Activated T-helper 17 cell treated with anti-CD3 and anti-CD28 coated beads, Interleukin-2, amount 50 U/mL, for 72 hours (primary cell): ENCODE data around the gene NCR3LG1. TPM values are rescaled to one million over a fixed set of nuclear protein-coding genes. Genes with fewer than 3 reads are reported as not detected.

ENCODE experiments used
- ATAC-seq: fragments of 150-1000 bp; cut with Tn5 transposase; replicated peaks from 2 replicates; pipeline ENCODE4 v1.10.0; 2021; ENCODE audit warnings: mild to moderate bottlenecking, moderate library complexity
- H3K27ac Mint-ChIP-seq: one replicate; pipeline ENCODE4 v1.8.0; 2022; ENCODE audit warnings: mixed read lengths
- H3K27me3 Mint-ChIP-seq: one replicate; pipeline ENCODE4 v1.8.0; 2022; ENCODE audit warnings: mixed read lengths
- H3K36me3 Mint-ChIP-seq: one replicate; pipeline ENCODE4 v1.8.0; 2022; ENCODE audit warnings: low read depth, mild to moderate bottlenecking, mixed read lengths
- H3K4me1 Mint-ChIP-seq: one replicate; pipeline ENCODE4 v1.8.0; 2022; ENCODE audit warnings: mixed read lengths
- H3K4me3 Mint-ChIP-seq: one replicate; pipeline ENCODE4 v1.8.0; 2022; ENCODE audit warnings: mild to moderate bottlenecking, mixed read lengths
- H3K9me3 Mint-ChIP-seq: one replicate; pipeline ENCODE4 v1.8.0; 2022; ENCODE audit warnings: mixed read lengths
- total RNA-seq, 2 donors: library from RNA; stranded (reverse); gene quantifications; one replicate each; pipeline ENCODE4 v1.2.3, GENCODE V29; 2022

NCR3LG1 gene, protein sequence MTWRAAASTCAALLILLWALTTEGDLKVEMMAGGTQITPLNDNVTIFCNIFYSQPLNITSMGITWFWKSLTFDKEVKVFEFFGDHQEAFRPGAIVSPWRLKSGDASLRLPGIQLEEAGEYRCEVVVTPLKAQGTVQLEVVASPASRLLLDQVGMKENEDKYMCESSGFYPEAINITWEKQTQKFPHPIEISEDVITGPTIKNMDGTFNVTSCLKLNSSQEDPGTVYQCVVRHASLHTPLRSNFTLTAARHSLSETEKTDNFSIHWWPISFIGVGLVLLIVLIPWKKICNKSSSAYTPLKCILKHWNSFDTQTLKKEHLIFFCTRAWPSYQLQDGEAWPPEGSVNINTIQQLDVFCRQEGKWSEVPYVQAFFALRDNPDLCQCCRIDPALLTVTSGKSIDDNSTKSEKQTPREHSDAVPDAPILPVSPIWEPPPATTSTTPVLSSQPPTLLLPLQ
- under 1 TPM; 0.73 to 0.95 TPM for total RNA-seq

DNA sequence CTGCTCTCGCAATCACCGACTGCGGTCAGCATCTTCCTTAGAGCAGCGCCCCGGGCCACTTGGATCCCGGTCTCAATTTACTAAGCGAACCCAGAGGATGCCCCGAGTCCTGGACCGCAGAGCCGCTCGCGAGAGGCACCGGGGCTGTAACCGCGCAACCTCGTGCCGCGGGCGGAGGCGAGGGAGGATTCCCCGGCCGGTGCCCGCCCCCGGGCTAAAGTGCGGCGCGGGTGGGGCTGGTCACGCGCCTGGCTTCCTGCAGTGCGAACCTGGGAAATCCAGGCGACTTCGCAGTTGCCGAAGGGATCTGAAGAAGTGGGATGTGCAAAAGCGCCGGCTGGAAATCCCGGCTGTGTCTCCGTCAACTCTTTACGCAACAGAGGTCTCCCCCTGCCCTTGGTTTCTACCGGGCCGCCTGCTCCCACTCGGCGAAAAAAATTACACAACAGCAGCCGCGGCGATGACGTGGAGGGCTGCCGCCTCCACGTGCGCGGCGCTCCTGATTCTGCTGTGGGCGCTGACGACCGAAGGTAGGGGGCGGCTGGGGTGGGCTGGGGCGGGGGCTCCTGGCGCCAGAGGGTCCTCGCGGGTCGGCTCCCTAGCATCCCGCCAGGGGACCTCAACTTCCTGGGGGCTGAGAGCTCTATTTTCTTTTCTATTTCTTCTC lies at the start of gene NCR3LG1:
Gene NCR3LG1 (plus strand): TSS at position 291 of the 667 bp plus-strand sequence. CDS start 170 bp downstream, at position 461.
- Mint-ChIP-seq H3K27ac (peak within 1 kb of the TSS; percentile 85), H3K36me3 (no peaks in the 10 kb centered on the region), H3K4me1 (peaks cover 26% of the 10 kb centered on the region), H3K4me3 (peak within 1 kb of the TSS; percentile 95), H3K27me3 (no peaks in the 10 kb centered on the region), H3K9me3 (no peaks in the 10 kb centered on the region)
- peak; percentile 51 for ATAC-seq

DNA sequence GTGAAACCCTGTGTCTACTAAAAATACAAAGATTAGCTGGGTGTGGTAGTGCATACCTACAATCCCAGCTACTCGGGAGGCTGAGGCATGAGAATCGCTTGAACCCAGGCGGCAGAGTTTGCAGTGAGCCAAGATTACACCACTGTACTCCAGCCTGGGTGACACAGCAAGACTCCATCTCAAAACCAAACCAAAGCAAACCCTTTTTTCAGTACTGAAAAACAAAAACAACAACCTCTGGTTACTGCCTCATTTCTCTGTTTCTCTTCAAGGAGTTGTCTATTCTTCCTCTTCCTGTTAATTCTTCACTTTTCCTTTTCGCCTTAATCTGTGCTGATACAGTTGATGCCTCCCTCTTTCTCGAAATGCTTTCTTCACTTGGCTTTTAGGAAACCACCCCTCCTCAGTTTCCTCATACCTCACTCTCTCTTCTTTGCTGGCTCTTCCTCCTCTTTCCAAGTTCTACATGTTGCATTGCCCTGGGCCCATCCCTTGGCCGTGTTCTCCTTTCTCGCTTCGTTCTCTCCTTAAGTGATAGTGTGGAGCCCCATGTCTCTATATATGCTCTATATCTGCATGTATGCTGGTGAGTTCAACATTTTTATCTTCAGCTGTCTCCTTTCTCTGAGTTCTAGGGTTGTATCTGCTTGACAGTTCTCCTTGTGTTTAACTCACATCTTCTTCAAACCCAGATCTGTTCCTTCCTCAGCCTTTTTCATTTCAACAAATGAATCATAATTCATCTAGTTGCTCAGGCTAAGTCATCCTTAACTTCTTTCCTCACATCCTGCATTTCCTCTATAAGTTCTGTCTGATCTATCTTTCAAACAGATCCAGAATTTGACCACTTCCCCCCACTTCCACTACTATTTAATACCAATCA lies 38.0 kb upstream of the NCR3LG1 start:
- no peaks in the 10 kb centered on the region for H3K27me3 Mint-ChIP-seq
- no peak overlapping the region for H3K27ac Mint-ChIP-seq
- no peaks in the 10 kb centered on the region for H3K9me3 Mint-ChIP-seq
- peaks cover 19% of the 10 kb centered on the region for H3K36me3 Mint-ChIP-seq
- peak; percentile 52 for ATAC-seq
- no peaks in the 10 kb centered on the region for H3K4me1 Mint-ChIP-seq
- H3K4me3 Mint-ChIP-seq = no peak overlapping the region

DNA sequence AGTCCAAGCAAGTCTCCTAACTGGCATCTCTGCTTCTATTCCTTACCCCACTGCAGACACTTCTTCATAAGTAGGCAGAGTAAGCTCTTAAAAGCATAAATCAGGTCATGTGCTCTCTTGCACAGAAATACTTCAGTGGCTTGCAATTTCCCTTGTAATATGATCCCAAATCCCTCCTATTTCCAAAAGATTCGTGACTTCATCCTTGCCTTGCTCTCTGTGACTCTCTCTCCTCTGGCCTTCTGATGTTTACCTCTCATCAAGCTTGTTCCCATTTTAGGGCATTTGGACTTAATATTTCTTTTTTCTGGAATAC lies 37.4 kb upstream of the NCR3LG1 start:
- Mint-ChIP-seq H3K27me3 (no peaks in the 10 kb centered on the region), H3K36me3 (peaks cover 19% of the 10 kb centered on the region)

DNA sequence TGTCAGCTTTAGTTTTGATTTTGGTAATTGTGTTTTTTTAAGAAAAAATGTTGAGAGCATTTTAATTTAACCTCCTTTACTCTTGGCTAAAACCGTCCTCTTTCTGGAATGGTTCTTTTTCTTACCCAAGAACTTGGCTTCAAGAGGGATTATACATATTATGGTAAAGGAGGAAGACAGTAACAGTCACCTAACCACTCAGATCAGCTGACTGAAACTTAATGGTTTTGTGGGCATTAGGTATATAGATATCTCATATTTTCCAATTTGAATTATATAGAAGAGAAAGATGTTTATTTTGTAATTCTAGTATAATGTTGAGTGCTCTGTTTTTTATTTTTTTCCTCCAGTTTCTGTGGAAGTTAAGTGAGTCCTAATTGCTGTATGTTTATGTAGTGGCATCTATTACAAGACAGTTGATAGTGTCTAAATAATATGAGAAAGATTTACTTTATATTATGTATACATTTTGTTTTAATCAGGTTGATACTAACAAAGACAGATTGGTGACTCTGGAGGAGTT lies 36.6 kb upstream of the NCR3LG1 start:
- peak; percentile 54 for ATAC-seq
- no peaks in the 10 kb centered on the region for H3K4me1 Mint-ChIP-seq
- no peak overlapping the region for H3K27ac Mint-ChIP-seq
- H3K27me3 Mint-ChIP-seq = no peaks in the 10 kb centered on the region
- H3K36me3 Mint-ChIP-seq = peaks cover 18% of the 10 kb centered on the region
- no peak overlapping the region for H3K4me3 Mint-ChIP-seq
- H3K9me3 Mint-ChIP-seq = no peaks in the 10 kb centered on the region

More for the DNA sequence above, 37.4 kb upstream of the NCR3LG1 start:
- no peak overlapping the region for H3K27ac Mint-ChIP-seq
- no peaks in the 10 kb centered on the region for H3K4me1 Mint-ChIP-seq
- H3K9me3 Mint-ChIP-seq = no peaks in the 10 kb centered on the region
- no peak overlapping the region for H3K4me3 Mint-ChIP-seq
- ATAC-seq = no peak

DNA sequence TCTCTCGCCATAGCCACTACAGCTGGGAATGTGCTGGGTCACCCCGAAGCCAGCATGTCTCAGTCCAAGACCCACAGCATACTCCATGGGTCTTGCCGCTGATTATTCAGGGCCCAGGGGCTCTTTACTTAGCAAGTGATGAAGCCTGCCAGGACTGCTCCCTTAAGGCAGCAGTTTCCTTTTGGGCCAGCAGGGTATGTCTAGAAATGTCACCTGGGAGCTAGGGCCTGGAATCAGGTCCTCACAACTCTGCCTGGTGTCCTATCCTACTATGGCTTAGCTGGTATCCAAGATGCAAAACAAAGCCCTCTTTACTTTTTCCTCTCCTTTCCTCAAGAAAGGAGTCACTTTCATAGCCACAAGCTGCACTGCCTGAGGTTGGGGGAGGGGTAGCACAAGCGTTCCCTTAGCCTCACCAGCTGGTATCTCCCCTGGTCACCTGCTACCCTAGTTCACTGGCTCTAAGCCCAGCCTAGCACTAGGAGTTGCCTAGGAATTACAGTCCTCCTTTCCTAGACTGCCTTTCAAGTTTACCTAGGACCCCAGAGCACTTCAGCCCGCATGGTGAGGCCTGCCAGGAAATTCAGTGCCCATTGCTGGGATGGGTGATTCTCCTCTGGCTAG lies 22.6 kb upstream of the NCR3LG1 start:
- no peaks in the 10 kb centered on the region for H3K4me1 Mint-ChIP-seq
- no peak for ATAC-seq
- no peaks in the 10 kb centered on the region for H3K9me3 Mint-ChIP-seq
- no peaks in the 10 kb centered on the region for H3K27me3 Mint-ChIP-seq
- no peak overlapping the region for H3K27ac Mint-ChIP-seq
- H3K4me3 Mint-ChIP-seq = no peak overlapping the region
- peaks cover 24% of the 10 kb centered on the region for H3K36me3 Mint-ChIP-seq

DNA sequence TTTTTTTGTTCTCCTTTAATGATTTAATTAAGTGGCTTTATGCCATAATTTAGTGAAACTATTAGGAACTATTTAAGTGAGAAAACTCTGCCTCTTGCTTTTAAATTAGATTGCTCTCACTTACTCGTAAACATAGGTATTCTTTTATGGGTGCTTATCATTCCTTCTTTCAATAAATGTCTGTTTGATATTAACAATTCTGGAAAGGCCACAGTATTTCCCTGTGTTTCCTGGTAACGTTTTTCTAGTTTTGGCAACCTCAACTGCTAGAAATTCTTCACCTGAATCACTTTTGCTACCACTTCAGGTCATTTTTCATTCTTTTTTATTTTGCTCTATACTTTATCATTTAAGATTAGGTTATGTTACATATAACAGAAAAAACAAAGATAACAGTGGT lies 19.9 kb upstream of the NCR3LG1 start:
- no peaks in the 10 kb centered on the region for H3K9me3 Mint-ChIP-seq
- no peak overlapping the region for H3K4me3 Mint-ChIP-seq
- no peak overlapping the region for H3K27ac Mint-ChIP-seq
- H3K36me3 Mint-ChIP-seq = peaks cover 22% of the 10 kb centered on the region
- ATAC-seq = no peak
- H3K27me3 Mint-ChIP-seq = no peaks in the 10 kb centered on the region
- no peaks in the 10 kb centered on the region for H3K4me1 Mint-ChIP-seq

DNA sequence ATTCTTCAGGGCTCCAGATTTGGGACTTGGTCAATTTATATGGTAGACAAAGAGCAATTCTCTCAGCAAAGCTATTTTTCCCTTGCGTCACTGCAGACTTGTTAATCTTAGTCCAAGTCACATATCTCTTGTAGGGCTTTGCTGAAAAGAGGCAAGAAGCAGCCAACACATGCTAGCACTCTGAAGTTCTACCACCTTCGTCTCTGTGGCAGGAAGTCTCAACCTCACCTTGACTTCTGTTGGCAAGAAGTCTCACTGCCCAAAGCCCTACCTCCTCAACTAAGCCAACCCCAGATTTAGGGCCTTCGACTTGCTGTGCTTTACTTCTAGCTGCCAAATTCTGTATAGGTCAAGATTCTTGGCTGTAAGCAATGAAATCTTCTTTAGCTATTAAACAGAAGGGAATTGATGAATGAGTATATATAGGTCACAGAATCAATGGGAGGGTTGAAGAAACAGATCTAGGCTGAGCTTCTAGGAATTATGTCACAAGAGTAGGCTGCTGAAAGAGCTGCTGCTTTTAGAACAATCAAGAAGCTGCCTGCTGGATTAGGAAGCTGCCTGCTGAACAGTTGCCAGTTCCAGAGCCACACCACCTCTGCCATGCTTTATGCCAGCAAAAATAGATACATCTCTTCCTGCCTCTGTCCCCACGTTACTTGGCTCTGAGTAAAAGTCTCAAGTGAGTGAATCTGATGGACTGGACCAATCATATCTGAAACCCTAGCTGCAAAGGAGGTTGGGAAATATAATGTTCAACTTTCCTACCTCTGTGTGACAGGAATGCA lies 17.6 kb upstream of the NCR3LG1 start:
- H3K27ac Mint-ChIP-seq = no peak overlapping the region
- no peaks in the 10 kb centered on the region for H3K4me1 Mint-ChIP-seq
- no peaks in the 10 kb centered on the region for H3K27me3 Mint-ChIP-seq
- H3K9me3 Mint-ChIP-seq = no peaks in the 10 kb centered on the region
- no peak for ATAC-seq
- no peak overlapping the region for H3K4me3 Mint-ChIP-seq
- peaks cover 10% of the 10 kb centered on the region for H3K36me3 Mint-ChIP-seq

DNA sequence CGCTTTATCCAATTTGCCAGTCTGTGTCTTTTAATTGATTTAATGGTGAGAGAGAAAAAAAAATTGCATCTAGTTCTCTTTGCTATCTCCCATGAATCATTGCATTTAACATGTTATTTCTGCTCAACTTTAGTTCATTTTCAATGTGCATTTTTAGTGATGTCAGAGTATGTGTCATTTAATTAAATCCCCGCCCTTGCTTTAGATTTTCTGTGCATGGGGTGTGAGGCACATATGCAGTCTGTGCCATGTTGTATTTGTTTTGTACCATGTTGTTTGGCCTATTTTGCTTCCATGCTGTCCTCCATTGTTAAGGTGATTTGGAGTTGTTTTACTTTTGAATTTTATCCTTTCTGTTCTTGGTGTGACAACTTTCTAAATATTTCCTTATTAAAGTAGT lies 8.3 kb upstream of the NCR3LG1 start:
- H3K4me3 Mint-ChIP-seq = no peak overlapping the region
- H3K27me3 Mint-ChIP-seq = no peaks in the 10 kb centered on the region
- no peaks in the 10 kb centered on the region for H3K36me3 Mint-ChIP-seq
- ATAC-seq = no peak
- no peaks in the 10 kb centered on the region for H3K4me1 Mint-ChIP-seq
- H3K27ac Mint-ChIP-seq = no peak overlapping the region
- H3K9me3 Mint-ChIP-seq = no peaks in the 10 kb centered on the region

DNA sequence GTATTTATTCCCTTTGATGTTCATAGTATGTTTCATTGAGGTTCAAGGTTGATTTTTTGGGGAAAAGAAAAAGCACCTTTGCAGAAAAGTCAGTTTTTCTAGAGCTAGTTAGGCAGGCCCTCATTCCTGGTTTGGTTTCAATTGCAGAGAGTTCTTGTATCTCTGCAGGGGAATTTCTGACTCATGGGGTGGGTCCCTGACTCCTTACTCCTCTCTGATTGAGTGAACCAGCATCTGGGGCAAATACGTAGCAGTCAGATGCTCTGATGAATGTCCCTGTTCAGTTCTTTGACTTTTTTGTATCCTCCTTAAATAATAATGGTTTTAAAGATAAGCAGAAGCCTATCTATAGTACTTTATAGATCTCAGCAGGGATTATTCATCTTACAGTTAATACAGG lies 7.7 kb upstream of the NCR3LG1 start:
- Mint-ChIP-seq H3K9me3 (no peaks in the 10 kb centered on the region), H3K4me3 (no peak overlapping the region), H3K27me3 (no peaks in the 10 kb centered on the region), H3K36me3 (no peaks in the 10 kb centered on the region), H3K4me1 (no peaks in the 10 kb centered on the region), H3K27ac (no peak overlapping the region)
- ATAC-seq = peak; percentile 90

DNA sequence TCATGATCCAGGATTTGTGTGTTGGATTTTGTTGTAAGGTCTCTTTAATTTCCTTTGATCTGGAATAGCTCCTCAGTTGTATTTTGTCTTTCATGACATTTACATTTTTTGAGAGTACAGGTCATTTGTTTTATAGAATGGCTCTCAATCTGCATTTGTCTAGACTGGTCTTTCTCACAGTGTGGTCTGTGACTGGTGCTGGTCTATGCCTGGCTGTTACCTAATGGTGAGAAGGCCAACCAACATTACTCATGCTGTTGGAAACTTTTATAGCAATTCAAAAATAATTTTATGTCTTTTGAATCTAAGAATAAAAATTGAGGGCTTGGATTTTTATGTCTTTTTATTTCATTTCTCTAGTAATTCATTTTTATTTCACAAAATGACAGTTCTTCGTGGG lies 3.9 kb upstream of the NCR3LG1 start:
- H3K27ac Mint-ChIP-seq = no peak overlapping the region
- H3K27me3 Mint-ChIP-seq = no peaks in the 10 kb centered on the region
- H3K4me1 Mint-ChIP-seq = peaks cover 13% of the 10 kb centered on the region
- no peak overlapping the region for H3K4me3 Mint-ChIP-seq
- no peaks in the 10 kb centered on the region for H3K9me3 Mint-ChIP-seq
- H3K36me3 Mint-ChIP-seq = no peaks in the 10 kb centered on the region
- ATAC-seq = no peak

DNA sequence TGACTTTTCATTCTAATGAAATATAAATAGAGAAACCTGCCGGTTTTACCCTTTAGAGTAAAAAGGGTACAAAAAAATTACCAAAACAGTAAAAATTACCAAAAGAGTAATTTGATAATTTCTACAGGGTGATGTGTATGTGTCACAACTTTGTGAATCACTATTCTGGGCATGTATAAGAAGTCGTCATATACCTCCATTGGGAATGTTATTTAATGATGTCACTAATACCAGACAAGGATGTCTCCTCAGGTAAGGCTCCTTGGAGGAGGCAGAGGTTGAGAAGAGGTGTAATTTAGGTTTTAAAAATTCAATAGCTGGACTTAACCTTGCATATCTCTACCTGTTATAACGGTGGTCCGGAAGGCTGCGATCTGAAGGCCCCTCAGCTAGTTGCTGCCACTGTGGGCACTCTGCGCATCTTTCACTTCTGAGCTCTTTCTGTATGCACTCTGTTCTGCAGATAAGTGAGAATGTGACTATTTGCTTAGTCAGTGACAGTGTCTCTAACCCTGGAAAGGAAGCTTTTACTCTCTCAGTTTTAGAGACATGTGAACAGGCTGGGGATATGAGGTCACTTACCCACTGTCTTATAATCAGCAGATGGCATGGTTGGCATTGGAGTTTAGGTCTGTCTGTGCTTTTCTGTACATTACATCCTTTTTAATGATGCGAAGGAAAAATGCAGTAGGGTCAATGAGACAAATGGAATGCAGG lies 987 bp upstream of the NCR3LG1 start:
- Mint-ChIP-seq H3K4me3 (peak overlapping the region; percentile 95), H3K27me3 (no peaks in the 10 kb centered on the region), H3K27ac (peak overlapping the region; percentile 15), H3K36me3 (no peaks in the 10 kb centered on the region), H3K9me3 (no peaks in the 10 kb centered on the region), H3K4me1 (peaks cover 26% of the 10 kb centered on the region)
- ATAC-seq = peak; percentile 74

DNA sequence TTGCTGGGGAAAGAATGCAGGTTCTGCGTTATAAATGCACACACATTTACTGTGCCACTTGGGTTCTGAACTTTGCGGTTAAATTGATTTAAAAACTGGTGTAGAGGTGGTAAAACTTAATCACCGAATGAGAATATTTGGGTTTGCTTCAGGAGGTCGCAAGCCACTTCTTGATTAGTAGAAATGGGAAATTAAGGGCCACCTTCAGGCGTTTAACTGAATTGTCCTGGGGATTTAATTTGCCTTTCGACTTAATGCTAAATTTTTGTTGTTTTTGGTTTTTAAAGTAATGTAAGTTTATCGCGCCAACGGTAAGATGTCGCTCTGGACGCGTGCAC lies 459 bp upstream of the NCR3LG1 start:
- Mint-ChIP-seq H3K9me3 (no peaks in the 10 kb centered on the region), H3K4me3 (peak overlapping the region; percentile 95), H3K36me3 (no peaks in the 10 kb centered on the region), H3K27ac (peak overlapping the region; percentile 15), H3K27me3 (no peaks in the 10 kb centered on the region), H3K4me1 (peaks cover 26% of the 10 kb centered on the region)
- no peak for ATAC-seq
